K562 (cell line): Measurements from ENCODE around the gene AHI1. TPM values are rescaled to one million over a fixed set of nuclear protein-coding genes. Genes with fewer than 3 reads are reported as not detected.

ENCODE experiments used
- ATF6 ChIP-seq: sonication (generic); formaldehyde crosslinking; IDR thresholded peaks from 2 replicates; pipeline ENCODE4 v1.4.0; 2020; ENCODE audit warnings: mild to moderate bottlenecking, missing genetic modification reagents
- BMI1 ChIP-seq: fragments of 150-350 bp; IDR thresholded peaks from 2 replicates; pipeline ENCODE4 v1.6.1; 2014; ENCODE audit warnings: low read length
- CBX5 ChIP-seq: IDR thresholded peaks from 2 replicates; pipeline ENCODE4 v1.6.1; 2014; ENCODE audit warnings: low read depth, borderline replicate concordance
- EP400 ChIP-seq: fragments of 450-650 bp; IDR thresholded peaks from 2 replicates; pipeline ENCODE4 v1.6.1; 2017; ENCODE audit warnings: antibody characterized with exemption, mild to moderate bottlenecking, moderate library complexity
- ETV5 ChIP-seq: sonication (generic); formaldehyde crosslinking; IDR thresholded peaks from 2 replicates; pipeline ENCODE4 v1.4.0; 2020; ENCODE audit warnings: low read depth, mild to moderate bottlenecking, missing genetic modification reagents
- HIVEP1 ChIP-seq: fragments of 250-450 bp; sonication (Bioruptor Pico); IDR thresholded peaks from 2 replicates; pipeline ENCODE4 v1.4.0; 2020; ENCODE audit warnings: mild to moderate bottlenecking
- HMG20A ChIP-seq: fragments of 450-650 bp; formaldehyde crosslinking; conservative IDR thresholded peaks from 2 replicates; pipeline ENCODE4 v1.4.0; 2020; ENCODE audit warnings: mild to moderate bottlenecking, mixed read lengths
- JUND ChIP-seq, 2 experiments: IDR thresholded peaks; 2 replicates in 1 of 2; 3 replicates in 1 of 2; pipeline ENCODE4 v1.6.1; 2011; ENCODE audit warnings: borderline replicate concordance in 2 of 2, low read depth in 2 of 2, low read length in 2 of 2, improper control_type of control experiment in 1 of 2, missing biosample characterization in 1 of 2, missing genetic modification characterization in 1 of 2, missing genetic modification reagents in 1 of 2
- KDM2B ChIP-seq: fragments of 250-450 bp; sonication (Bioruptor Pico); IDR thresholded peaks from 2 replicates; pipeline ENCODE4 v1.8.0; 2021; ENCODE audit warnings: mild to moderate bottlenecking, moderate library complexity
- SMAD4 ChIP-seq: fragments of 250-450 bp; sonication (Bioruptor Pico); conservative IDR thresholded peaks from 2 replicates; pipeline ENCODE4 v1.8.0; 2021; ENCODE audit warnings: inconsistent platforms, mild to moderate bottlenecking, moderate library complexity
- TGIF2 ChIP-seq: sonication (generic); formaldehyde crosslinking; IDR thresholded peaks from 2 replicates; pipeline ENCODE4 v1.8.1; 2022; ENCODE audit warnings: mild to moderate bottlenecking, missing genetic modification reagents, moderate library complexity
- XRCC5 ChIP-seq: fragments of 200-400 bp; formaldehyde crosslinking; IDR thresholded peaks from 2 replicates; pipeline ENCODE4 v1.6.1; 2017; ENCODE audit warnings: low read depth, mild to moderate bottlenecking, low read length
- ZBTB17 ChIP-seq: fragments of 450-650 bp; formaldehyde crosslinking; IDR thresholded peaks from 2 replicates; pipeline ENCODE4 v1.4.0; 2020; ENCODE audit warnings: mild to moderate bottlenecking
- ZFPM2 ChIP-seq: fragments of 250-450 bp; sonication (Bioruptor Pico); IDR thresholded peaks from 2 replicates; pipeline ENCODE4 v1.5.1; 2022; ENCODE audit warnings: mild to moderate bottlenecking
- ZNF398 ChIP-seq: fragments of 250-450 bp; sonication (Bioruptor Pico); IDR thresholded peaks from 2 replicates; pipeline ENCODE4 v1.8.0; 2021; ENCODE audit warnings: moderate library complexity, mild to moderate bottlenecking, inconsistent platforms
- ZNF609 ChIP-seq: sonication (generic); formaldehyde crosslinking; IDR thresholded peaks from 2 replicates; pipeline ENCODE4 v1.8.1; 2023; ENCODE audit warnings: missing genetic modification reagents, mild to moderate bottlenecking, borderline replicate concordance
- polyA plus RNA-seq, 8 experiments: library from polyadenylated mRNA; depleted of rRNA in 4 of 8; stranded (reverse) in 5 of 8; unstranded in 3 of 8; fragments of >200 nt; fragmentation: Nextera tagmentation in 2 of 8; fragmentation: Illumina TruSeq in 1 of 8; extraction: Ambion mirVana in 2 of 8; extraction: Trizol in 1 of 8; gene quantifications; 2 replicates each; pipeline versions ENCODE4 v1.2.1 to v1.2.3, GENCODE V29; 2011 to 2014; ENCODE audit warnings: inconsistent platforms in 1 of 8, missing spikeins in 1 of 8
- total RNA-seq, 7 experiments: library from RNA; depleted of rRNA in 6 of 7; stranded (reverse); fragments of >200 nt in 6 of 7; fragmentation: Illumina TruSeq in 2 of 7; extraction: Trizol in 2 of 7; gene quantifications; 2 replicates each; pipeline versions ENCODE4 v1.2.1 to v1.2.3, GENCODE V29; 2011 to 2021; ENCODE audit warnings: low replicate concordance in 1 of 7

Gene AHI1
- total and polyA plus RNA-seq, 9 of the 15 experiments (the other 6 are each of a cell fraction or from before 2014, with no cell fraction given) = 24.7 to 54.9 (median 32.2) TPM

- TF ChIP-seq ZNF398 (CRISPR knock-in tag) (no peak), BMI1 (peak; percentile 95), KDM2B (CRISPR knock-in tag) (peak; percentile 45; the same call in 1 of the 2 replicates), EP400 (peak; percentile 93), TGIF2 (CRISPR knock-in tag) (no peak; the same call in 1 of the 2 replicates), XRCC5 (no peak), ZNF609 (CRISPR knock-in tag) (peak; percentile 97), ETV5 (CRISPR knock-in tag) (peak; percentile 63; the same call in 1 of the 2 replicates), ZFPM2 (CRISPR knock-in tag) (no peak; the same call in 1 of the 2 replicates), ZBTB17 (CRISPR knock-in tag) (peak; percentile 85), ATF6 (CRISPR knock-in tag) (peak; percentile 72; the same call in 1 of the 2 replicates), HIVEP1 (CRISPR knock-in tag) (peak; percentile 24; the same call in 1 of the 2 replicates), SMAD4 (CRISPR knock-in tag) (peak; percentile 81), JUND (IDR thresholded peaks at IDR 0.05; ENCODE audit: borderline replicate concordance, low read depth, low read length) (peak; percentile 95), JUND (tag; IDR thresholded peaks at IDR 0.05; ENCODE audit: borderline replicate concordance, low read depth, low read length) (peak; percentile 88; the same call in 1 of the 3 replicates), HMG20A (CRISPR knock-in tag) (no peak), CBX5 (peak; percentile 31; the same call in 1 of the 2 replicates)
These were observed at the start of gene AHI1 (continued) for GRCh38 chr6:135497412-135498184.
